ENCODE results near the gene SERPINA3. TPM values are rescaled to one million over a fixed set of nuclear protein-coding genes. Genes with fewer than 3 reads are reported as not detected.
"Not testable (repeated sequence)": the region's sequence is repeated elsewhere in the genome, so short reads cannot be mapped to it uniquely, and the experiment has no call there.

SERPINA3 gene
- total RNA-seq, result 55.2 TPM
- long read RNA-seq, transcript SERPINA3-202 (5 exons, 1,581 nt), result minor isoform, 12 of 37 reads
- long read RNA-seq, transcript SERPINA3-201 (5 exons, 1,589 nt), result major isoform, 25 of 37 reads
- long read RNA-seq, partial matches to known transcripts, result 0 of 37 reads
- long read RNA-seq, other reads (novel, unspliced or antisense), result 0 of 37 reads

DNA sequence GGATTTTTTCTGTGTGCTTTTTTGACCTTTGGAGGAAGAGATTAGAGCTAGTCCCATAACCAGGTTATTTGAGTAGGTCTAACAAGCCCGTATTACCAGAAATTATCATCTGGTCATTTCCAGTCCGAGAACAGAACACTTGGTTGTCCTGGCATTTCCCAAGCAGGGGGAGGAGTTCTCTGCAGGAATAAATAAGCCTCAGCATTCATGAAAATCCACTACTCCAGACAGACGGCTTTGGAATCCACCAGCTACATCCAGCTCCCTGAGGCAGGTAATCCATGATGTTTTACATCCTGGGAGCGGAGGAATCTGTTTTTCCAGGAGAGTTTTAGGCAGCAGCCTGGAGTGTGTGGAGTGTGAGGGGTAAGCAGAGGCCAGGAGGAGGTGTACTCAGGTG is at the start of gene SERPINA3:
Gene SERPINA3 (plus strand): TSS at position 218 of the 400 bp plus-strand sequence. CDS start 2,051 bp downstream, outside the sequence.
- DNase-seq, result no peak
- ATAC-seq (ENCODE audit: poor library complexity), result peak; percentile 63
- intact Hi-C loops (cut with DNase I), result no loop called here

DNA sequence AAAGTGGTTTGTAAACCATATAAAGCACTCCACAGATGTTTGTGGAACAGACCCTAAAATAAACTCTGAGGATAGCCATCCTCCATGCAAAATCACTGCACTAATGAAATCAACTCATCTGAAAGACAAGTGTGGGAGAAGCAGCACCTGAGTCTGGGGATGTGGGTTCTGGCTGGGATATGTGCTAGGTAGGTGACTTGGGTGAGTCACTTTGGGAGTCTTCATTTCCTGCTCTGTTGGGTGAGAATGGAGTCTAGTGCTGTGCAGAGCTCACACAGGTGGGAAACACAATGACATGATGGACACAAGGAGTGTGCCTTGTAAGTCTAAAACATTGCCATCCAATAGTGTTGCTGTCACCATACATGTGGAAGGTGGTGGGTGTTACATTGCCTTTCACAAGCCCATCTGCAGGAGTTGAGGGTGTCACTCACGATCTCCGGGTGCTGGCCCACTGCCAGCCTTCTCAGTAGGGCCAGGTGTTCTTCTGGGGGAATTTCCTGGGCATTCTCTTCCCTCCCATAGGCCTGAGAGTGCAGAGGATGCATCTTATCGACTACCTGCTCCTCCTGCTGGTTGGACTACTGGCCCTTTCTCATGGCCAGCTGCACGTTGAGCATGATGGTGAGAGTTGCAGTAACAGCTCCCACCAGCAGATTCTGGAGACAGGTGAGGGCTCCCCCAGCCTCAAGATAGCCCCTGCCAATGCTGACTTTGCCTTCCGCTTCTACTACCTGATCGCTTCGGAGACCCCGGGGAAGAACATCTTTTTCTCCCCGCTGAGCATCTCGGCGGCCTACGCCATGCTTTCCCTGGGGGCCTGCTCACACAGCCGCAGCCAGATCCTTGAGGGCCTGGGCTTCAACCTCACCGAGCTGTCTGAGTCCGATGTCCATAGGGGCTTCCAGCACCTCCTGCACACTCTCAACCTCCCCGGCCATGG is 49.0 kb upstream of the SERPINA3 start:
- intact Hi-C loops (cut with DNase I), result no loop called here
- ATAC-seq (ENCODE audit: poor library complexity) (no peak), DNase-seq (no peak)

- ATAC-seq (ENCODE audit: poor library complexity) (no peak), DNase-seq (no peak)
- intact Hi-C loops (cut with DNase I), result no loop called here
Observed at GRCh38 chr14:94564381-94564780, 47.8 kb upstream of the SERPINA3 start.

DNA sequence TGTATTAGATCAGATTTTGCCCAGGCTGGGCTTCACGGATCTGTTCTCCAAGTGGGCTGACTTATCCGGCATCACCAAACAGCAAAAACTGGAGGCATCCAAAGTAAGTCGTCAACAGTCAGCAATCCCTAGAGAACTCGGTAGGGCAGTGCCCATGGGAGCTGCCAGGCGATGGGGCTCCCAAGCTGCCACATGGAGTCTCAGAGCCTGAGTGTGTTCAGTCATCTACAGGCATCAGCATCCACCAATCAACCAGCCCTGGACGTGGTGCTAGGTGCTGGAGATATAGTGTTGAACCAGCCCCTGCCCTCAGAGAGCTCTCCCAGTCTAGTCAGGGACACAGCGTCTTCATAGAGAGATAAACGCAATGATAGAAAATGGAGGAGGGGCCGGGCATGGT is 44.0 kb upstream of the SERPINA3 start:
- no peak for ATAC-seq (ENCODE audit: poor library complexity)
- DNase-seq, result no peak
- intact Hi-C loops (cut with DNase I), result no loop called here

- DNase-seq (no peak), ATAC-seq (ENCODE audit: poor library complexity) (no peak)
- intact Hi-C loops (cut with DNase I), result no loop called here
Observed at GRCh38 chr14:94569381-94570001, 42.7 kb upstream of the SERPINA3 start.

DNA sequence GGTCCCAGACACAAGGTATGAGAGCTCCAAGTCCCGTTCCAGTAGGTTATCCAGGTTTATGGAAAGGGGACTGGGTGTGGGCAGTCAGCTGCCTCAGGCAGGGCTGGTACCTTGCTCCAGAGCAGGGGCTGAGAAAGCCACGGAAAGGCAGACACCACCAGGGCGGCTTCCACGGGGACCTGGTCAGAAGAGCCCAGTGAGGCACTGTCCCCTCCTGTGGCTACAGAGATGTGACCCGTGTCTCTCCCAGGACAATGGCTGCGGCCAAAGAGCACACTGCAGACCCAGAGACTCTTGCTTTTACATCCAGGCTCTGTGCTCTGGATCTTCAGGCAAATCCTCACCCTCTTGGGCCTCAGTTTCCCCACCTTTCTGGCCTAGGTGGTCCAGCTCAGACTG is 42.2 kb upstream of the SERPINA3 start:
- intact Hi-C loops (cut with DNase I), result no loop called here

GRCh38 chr14:94570440-94570839 is 41.8 kb upstream of the SERPINA3 start:
- intact Hi-C loops (cut with DNase I), result no loop called here
- no peak for ATAC-seq (ENCODE audit: poor library complexity)

More for the DNA sequence above, 42.2 kb upstream of the SERPINA3 start:
- ATAC-seq (ENCODE audit: poor library complexity) (no peak), DNase-seq (no peak)

DNA sequence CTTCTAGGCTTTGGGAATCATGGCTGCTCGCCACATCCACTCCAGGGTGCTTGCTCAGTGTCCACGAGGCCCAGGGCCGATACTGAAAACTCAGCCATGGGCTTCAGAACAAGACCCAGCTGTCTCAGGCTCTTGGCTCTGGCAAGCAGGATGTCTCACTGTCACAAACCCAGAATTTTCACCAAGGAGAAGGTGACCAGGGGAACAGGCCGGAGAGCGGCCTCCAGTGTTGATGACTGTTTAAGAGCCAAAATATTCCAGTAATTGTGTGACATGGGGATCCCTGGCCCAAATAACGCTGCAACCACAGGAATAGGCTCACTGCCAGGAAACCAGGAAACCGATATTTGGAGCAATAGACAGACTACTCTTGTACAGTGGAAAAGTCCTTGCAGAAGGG is 40.8 kb upstream of the SERPINA3 start:
- intact Hi-C loops (cut with DNase I), result no loop called here
- ATAC-seq (ENCODE audit: poor library complexity) (peak; percentile 69), DNase-seq (no peak)

More at GRCh38 chr14:94570440-94570839, 41.8 kb upstream of the SERPINA3 start:
- no peak for DNase-seq

DNA sequence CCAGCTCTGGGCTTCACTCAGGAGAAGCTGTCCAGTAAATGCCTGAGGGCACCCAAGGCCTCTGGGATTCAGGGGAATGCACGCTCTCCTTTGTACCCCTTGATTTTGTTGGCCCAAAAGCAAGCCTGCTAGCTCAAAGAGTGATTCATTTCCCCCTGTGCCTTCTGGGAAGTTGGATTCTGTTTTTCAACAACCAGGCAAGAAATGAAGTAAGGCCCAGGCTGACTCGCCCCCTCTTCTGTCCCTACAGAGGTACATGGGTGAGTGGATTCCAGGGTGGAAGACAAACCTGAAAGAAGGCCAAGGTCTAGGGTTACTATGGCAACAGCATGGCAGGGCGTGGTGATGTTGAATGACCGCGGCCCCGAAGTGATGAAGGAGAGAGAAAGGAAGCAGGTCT is 40.2 kb upstream of the SERPINA3 start:
- no peak for DNase-seq
- intact Hi-C loops (cut with DNase I), result no loop called here
- peak; percentile 35 for ATAC-seq (ENCODE audit: poor library complexity)

GRCh38 chr14:94572637-94573303 is 39.4 kb upstream of the SERPINA3 start:
- intact Hi-C loops (cut with DNase I), result no loop called here
- DNase-seq, result no peak

GRCh38 chr14:94573475-94574277 is 38.5 kb upstream of the SERPINA3 start:
- intact Hi-C loops (cut with DNase I), result no loop called here
- no peak for DNase-seq
- ATAC-seq (ENCODE audit: poor library complexity), result no peak

More at GRCh38 chr14:94572637-94573303, 39.4 kb upstream of the SERPINA3 start:
- ATAC-seq (ENCODE audit: poor library complexity), result no peak

GRCh38 chr14:94574336-94574735 is 37.9 kb upstream of the SERPINA3 start:
- ATAC-seq (ENCODE audit: poor library complexity), result no peak
- intact Hi-C loops (cut with DNase I), result no loop called here

GRCh38 chr14:94575730-94576585 is 36.2 kb upstream of the SERPINA3 start:
- intact Hi-C loops (cut with DNase I), result no loop called here
- DNase-seq, result no peak
- ATAC-seq (ENCODE audit: poor library complexity), result no peak

More at GRCh38 chr14:94574336-94574735, 37.9 kb upstream of the SERPINA3 start:
- DNase-seq, result no peak

- ATAC-seq (ENCODE audit: poor library complexity); intact Hi-C loops (cut with DNase I); DNase-seq: not testable (repeated sequence)
Observed at GRCh38 chr14:94577472-94577871, 34.7 kb upstream of the SERPINA3 start.

- ATAC-seq (ENCODE audit: poor library complexity) (no peak), DNase-seq (no peak)
- intact Hi-C loops (cut with DNase I), result no loop called here
Observed at GRCh38 chr14:94578712-94579111, 33.5 kb upstream of the SERPINA3 start.

GRCh38 chr14:94581127-94581999 is 30.8 kb upstream of the SERPINA3 start, which contains the start of gene SERPINA5:
TSS of gene SERPINA5 (plus strand) at chr14:94581426. CDS start at chr14:94587363, 5,937 bp downstream.
- DNase-seq (peak; percentile 81), ATAC-seq (ENCODE audit: poor library complexity) (peak; percentile 70)
- intact Hi-C loops (cut with DNase I), result no loop called here

Measured in Right ventricle myocardium superior (tissue), 1 donor.